BLaER1 treated with 17β-estradiol and CSF1 and Interleukin-3, amounts not matched to agents 10 nM and 100 nM (cell line): ENCODE data around the gene DCDC1.
"Not testable (repeated sequence)": the region's sequence is repeated elsewhere in the genome, so short reads cannot be mapped to it uniquely, and the experiment has no call there.

Experiments
- H3K27ac ChIP-seq, 11 experiments: shearing (Covaris generic); formaldehyde crosslinking; 2 replicates each; pipeline ENCODE4 v1.8.1; 2022
- H3K27me3 ChIP-seq, 11 experiments: shearing (Covaris generic); formaldehyde crosslinking; 2 replicates each; pipeline ENCODE4 v1.8.1; 2022
- H3K36me3 ChIP-seq, 11 experiments: shearing (Covaris generic); formaldehyde crosslinking; 2 replicates each; pipeline ENCODE4 v1.8.1; 2022
- H3K4me1 ChIP-seq, 10 experiments: shearing (Covaris generic); formaldehyde crosslinking; 2 replicates each; pipeline ENCODE4 v1.8.1; 2022
- H3K4me2 ChIP-seq, 11 experiments: shearing (Covaris generic); formaldehyde crosslinking; 2 replicates each; pipeline ENCODE4 v1.8.1; 2022
- H3K4me3 ChIP-seq, 10 experiments: shearing (Covaris generic); formaldehyde crosslinking; 2 replicates each; pipeline ENCODE4 v1.8.1; 2022
- H3K9ac ChIP-seq, 11 experiments: shearing (Covaris generic); formaldehyde crosslinking; 2 replicates each; pipeline ENCODE4 v1.8.1; 2022
- H3K9me3 ChIP-seq, 11 experiments: shearing (Covaris generic); formaldehyde crosslinking; replicated peaks in 1 of 11; 2 replicates each; pipeline ENCODE4 v1.8.1; 2022
- H4K20me1 ChIP-seq, 11 experiments: shearing (Covaris generic); formaldehyde crosslinking; 2 replicates each; pipeline ENCODE4 v1.8.1; 2022
- Cebpa-rat ChIP-seq, 11 experiments: shearing (Covaris generic); IDR thresholded peaks; 2 replicates each; pipeline ENCODE4 v1.8.1; 2022

Gene DCDC1

GRCh38 chr11:31301549-31302510 is 67.7 kb downstream of the DCDC1 start:
- no peak overlapping the region for H3K27ac ChIP-seq
- no peak overlapping the region for H3K9ac ChIP-seq
- H3K36me3 ChIP-seq = no peaks in the 10 kb centered on the region
- peaks cover 0 to 20% (median 0%) of the 10 kb centered on the region in 10 experiments; a peak in 3 of 20 replicates for H3K4me1 ChIP-seq
- H3K4me2 ChIP-seq = peak overlapping the region in 1 of 11 experiments; percentile 61; a peak in 1 of 22 replicates
- H3K4me3 ChIP-seq = no peak overlapping the region
- no peaks in the 10 kb centered on the region for H4K20me1 ChIP-seq
- no peak for TF ChIP-seq Cebpa-rat (IDR thresholded peaks at IDR 0.05)
- no peaks in the 10 kb centered on the region for H3K9me3 ChIP-seq
- H3K27me3 ChIP-seq = no peaks in the 10 kb centered on the region

GRCh38 chr11:31295308-31295707 is 74.2 kb downstream of the DCDC1 start:
- no peak overlapping the region for H3K4me2 ChIP-seq
- H3K9me3 ChIP-seq = no peaks in the 10 kb centered on the region
- no peaks in the 10 kb centered on the region for H3K27me3 ChIP-seq
- H3K4me3 ChIP-seq = no peak overlapping the region
- H4K20me1 ChIP-seq = no peaks in the 10 kb centered on the region
- no peaks in the 10 kb centered on the region for H3K36me3 ChIP-seq
- no peak for TF ChIP-seq Cebpa-rat (IDR thresholded peaks at IDR 0.05)
- no peak overlapping the region for H3K27ac ChIP-seq
- H3K4me1 ChIP-seq = no peaks in the 10 kb centered on the region; a peak in 1 of 20 replicates
- no peak overlapping the region for H3K9ac ChIP-seq

DNA sequence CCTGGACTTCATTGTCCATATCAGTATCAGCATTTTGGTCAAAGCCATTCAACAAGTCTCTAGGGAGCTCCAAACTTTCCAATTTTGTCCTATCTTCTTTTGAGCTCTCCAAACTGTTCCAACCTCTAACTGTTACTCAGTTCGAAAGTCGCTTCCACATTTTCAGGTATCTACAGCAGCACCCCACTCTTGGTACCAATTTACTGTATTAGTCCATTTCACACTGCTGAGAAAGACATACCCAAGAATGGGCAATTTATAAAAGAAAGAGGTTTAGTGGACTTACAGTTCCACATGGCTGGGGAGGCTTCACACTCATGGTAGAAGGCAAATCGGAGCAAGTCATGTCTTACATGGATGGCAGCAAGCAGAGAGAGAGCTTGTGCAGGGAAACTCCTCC is 96.0 kb downstream of the DCDC1 start:
- not testable (repeated sequence) for H3K4me3 ChIP-seq, H3K4me1 ChIP-seq, H3K27ac ChIP-seq, H3K9ac ChIP-seq, H3K27me3 ChIP-seq, H3K36me3 ChIP-seq, H3K4me2 ChIP-seq, H4K20me1 ChIP-seq
- peaks cover 33 to 40% (median 36%) of the 10 kb centered on the region in 11 experiments for H3K9me3 ChIP-seq

GRCh38 chr11:31267720-31268119 is 101.8 kb downstream of the DCDC1 start:
- H3K9ac ChIP-seq = no peak overlapping the region
- H3K27me3 ChIP-seq = no peaks in the 10 kb centered on the region
- H3K9me3 ChIP-seq = peaks cover 13 to 18% (median 15%) of the 10 kb centered on the region in 11 experiments
- H3K4me3 ChIP-seq = no peak overlapping the region
- no peaks in the 10 kb centered on the region for H3K4me1 ChIP-seq
- no peaks in the 10 kb centered on the region for H4K20me1 ChIP-seq
- H3K4me2 ChIP-seq = no peak overlapping the region
- H3K27ac ChIP-seq = no peak overlapping the region
- no peaks in the 10 kb centered on the region for H3K36me3 ChIP-seq
- TF ChIP-seq Cebpa-rat (IDR thresholded peaks at IDR 0.05) = no peak

- H3K27me3 ChIP-seq = no peaks in the 10 kb centered on the region
- H3K9me3 ChIP-seq = peaks cover 0 to 3% (median 0%) of the 10 kb centered on the region in 11 experiments; a peak in 1 of 22 replicates
- no peaks in the 10 kb centered on the region for H3K36me3 ChIP-seq
- no peaks in the 10 kb centered on the region for H4K20me1 ChIP-seq
- no peak overlapping the region for H3K4me2 ChIP-seq
- no peaks in the 10 kb centered on the region for H3K4me1 ChIP-seq
- H3K9ac ChIP-seq = no peak overlapping the region
- TF ChIP-seq Cebpa-rat (IDR thresholded peaks at IDR 0.05) = no peak
- H3K4me3 ChIP-seq = no peak overlapping the region
- no peak overlapping the region for H3K27ac ChIP-seq
Measured at GRCh38 chr11:31264834-31265233, 104.7 kb downstream of the DCDC1 start.

DNA sequence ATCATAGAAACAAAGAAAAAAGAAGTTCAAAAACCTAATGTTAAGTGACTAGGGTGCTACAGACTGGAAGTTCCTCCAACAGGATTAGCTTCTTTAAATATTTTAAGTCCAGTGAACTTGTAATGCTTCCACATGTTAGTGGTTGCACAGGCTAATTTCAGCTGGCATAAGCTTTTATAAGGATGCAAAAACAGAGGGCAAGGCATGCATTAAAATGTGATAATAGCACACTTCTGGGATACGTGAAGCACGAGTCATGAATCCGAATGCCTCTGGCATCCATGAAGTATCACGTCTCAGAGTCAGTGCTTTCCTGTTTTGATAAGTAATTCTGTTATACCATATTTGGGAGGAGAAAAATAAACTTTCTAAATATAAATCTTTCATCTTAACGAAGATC is 106.8 kb downstream of the DCDC1 start:
- no peak for TF ChIP-seq Cebpa-rat (IDR thresholded peaks at IDR 0.05)
- H3K9ac ChIP-seq = no peak overlapping the region
- H4K20me1 ChIP-seq = no peaks in the 10 kb centered on the region
- no peaks in the 10 kb centered on the region for H3K9me3 ChIP-seq
- H3K36me3 ChIP-seq = no peaks in the 10 kb centered on the region
- H3K4me3 ChIP-seq = no peak overlapping the region
- H3K27ac ChIP-seq = no peak overlapping the region
- no peaks in the 10 kb centered on the region for H3K27me3 ChIP-seq
- H3K4me1 ChIP-seq = no peaks in the 10 kb centered on the region
- H3K4me2 ChIP-seq = no peak overlapping the region

- no peaks in the 10 kb centered on the region for H3K9me3 ChIP-seq
- no peak for TF ChIP-seq Cebpa-rat (IDR thresholded peaks at IDR 0.05)
- H3K27ac ChIP-seq = no peak overlapping the region
- no peak overlapping the region for H3K4me3 ChIP-seq
- no peak overlapping the region for H3K9ac ChIP-seq
- peaks cover 0 to 5% (median 0%) of the 10 kb centered on the region in 10 experiments; a peak in 3 of 20 replicates for H3K4me1 ChIP-seq
- H4K20me1 ChIP-seq = no peaks in the 10 kb centered on the region
- H3K4me2 ChIP-seq = no peak overlapping the region
- no peaks in the 10 kb centered on the region for H3K36me3 ChIP-seq
- H3K27me3 ChIP-seq = no peaks in the 10 kb centered on the region
Measured at GRCh38 chr11:31259797-31260196, 109.7 kb downstream of the DCDC1 start.

DNA sequence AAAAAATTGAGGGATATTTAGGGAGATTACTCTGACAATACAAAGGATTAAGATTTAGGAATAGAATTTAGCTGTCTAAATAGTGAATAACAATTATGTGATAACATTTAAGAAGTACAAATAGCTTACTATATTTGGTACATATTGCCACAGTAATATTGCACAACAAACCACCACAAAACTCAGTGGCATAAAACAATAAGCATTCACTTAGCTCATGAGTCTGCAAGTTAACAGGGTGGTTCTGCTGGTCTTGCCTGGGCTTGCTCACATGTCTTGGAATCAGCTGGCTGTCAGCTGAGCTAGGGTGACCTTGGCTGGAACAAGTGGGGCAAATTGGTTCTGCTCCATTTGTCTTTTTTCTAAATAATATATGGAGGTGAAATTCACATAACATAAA is 115.1 kb downstream of the DCDC1 start:
- H3K4me1 ChIP-seq = peaks cover 0 to 19% (median 0%) of the 10 kb centered on the region in 10 experiments; a peak in 4 of 20 replicates

DNA sequence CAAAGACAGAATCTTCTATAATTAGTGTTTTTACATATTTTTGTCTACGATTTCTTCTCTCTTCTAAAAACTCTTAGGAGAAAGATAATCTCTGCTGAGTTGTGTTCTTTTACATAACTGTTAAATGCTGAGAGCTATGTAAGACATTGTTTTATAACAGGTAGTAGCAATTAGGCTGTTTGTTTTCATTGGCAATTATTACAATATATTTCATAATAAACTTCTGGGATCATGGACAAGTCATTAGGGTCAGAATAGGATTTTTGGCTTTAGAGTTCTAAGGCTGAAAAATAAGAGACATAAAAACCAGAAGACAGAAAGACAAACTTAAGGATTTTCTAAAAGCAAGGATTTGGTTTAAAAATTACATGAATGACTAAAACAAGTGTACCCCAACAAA is 120.8 kb downstream of the DCDC1 start:
- Histone ChIP-seq H3K36me3 (no peaks in the 10 kb centered on the region), H3K4me2 (no peak overlapping the region), H3K4me3 (no peak overlapping the region), H3K9me3 (no peaks in the 10 kb centered on the region), H3K27me3 (no peaks in the 10 kb centered on the region), H3K4me1 (peaks cover 0 to 4% (median 0%) of the 10 kb centered on the region in 10 experiments; a peak in 2 of 20 replicates), H3K9ac (no peak overlapping the region), H4K20me1 (no peaks in the 10 kb centered on the region), H3K27ac (no peak overlapping the region)
- TF ChIP-seq Cebpa-rat (IDR thresholded peaks at IDR 0.05) = no peak

More for the DNA sequence above, 115.1 kb downstream of the DCDC1 start:
- TF ChIP-seq Cebpa-rat (IDR thresholded peaks at IDR 0.05) = 0 out of 22 replicates have a peak, but pooled peaks of 1 of the 11 experiments have one; percentile 39
- H3K9me3 ChIP-seq = no peaks in the 10 kb centered on the region
- no peaks in the 10 kb centered on the region for H4K20me1 ChIP-seq
- H3K9ac ChIP-seq = no peak overlapping the region
- H3K36me3 ChIP-seq = no peaks in the 10 kb centered on the region
- no peak overlapping the region; a peak in 1 of 22 replicates for H3K27ac ChIP-seq
- peak overlapping the region in 2 of 11 experiments; percentile 12 to 54; a peak in 4 of 22 replicates for H3K4me2 ChIP-seq
- H3K27me3 ChIP-seq = no peaks in the 10 kb centered on the region
- H3K4me3 ChIP-seq = no peak overlapping the region

- H3K4me3 ChIP-seq = no peak overlapping the region
- H3K4me2 ChIP-seq = no peak overlapping the region
Measured at GRCh38 chr11:31247321-31247720, 122.2 kb downstream of the DCDC1 start.

More at GRCh38 chr11:31247321-31247720, 122.2 kb downstream of the DCDC1 start:
- H3K9me3 ChIP-seq = no peaks in the 10 kb centered on the region
- no peak overlapping the region for H3K9ac ChIP-seq
- H3K36me3 ChIP-seq = no peaks in the 10 kb centered on the region
- TF ChIP-seq Cebpa-rat (IDR thresholded peaks at IDR 0.05) = no peak
- no peaks in the 10 kb centered on the region for H3K4me1 ChIP-seq
- no peak overlapping the region for H3K27ac ChIP-seq
- no peaks in the 10 kb centered on the region for H3K27me3 ChIP-seq
- H4K20me1 ChIP-seq = no peaks in the 10 kb centered on the region
